C1 segment of cervical spinal cord (tissue), 14 donors: Measurements from ENCODE around the gene IGSF3.
A peak's percentile ranks its signal among the peaks of the same experiment; 100 is the strongest.

Experiments
- DNase-seq, 14 donors: peaks; one replicate each; lab custom pipeline; 2025; lab: John Stamatoyannopoulos, UW

The IGSF3 gene

GRCh38 chr1:116686723-116687352, 19.3 kb upstream of the IGSF3 start:
- DNase-seq = no peak

- no peak for DNase-seq
Measured at GRCh38 chr1:116686175-116686574, 18.6 kb upstream of the IGSF3 start.

GRCh38 chr1:116684575-116684974, 17.0 kb upstream of the IGSF3 start:
- DNase-seq = no peak

- no peak for DNase-seq
Measured at GRCh38 chr1:116682641-116683221, 15.2 kb upstream of the IGSF3 start.

- no peak for DNase-seq
Measured at GRCh38 chr1:116681343-116681899, 13.9 kb upstream of the IGSF3 start.

- no peak for DNase-seq
Measured at GRCh38 chr1:116680752-116681151, 13.2 kb upstream of the IGSF3 start.

- no peak for DNase-seq
Measured at GRCh38 chr1:116679828-116680628, 12.5 kb upstream of the IGSF3 start.

GRCh38 chr1:116679091-116679827, 11.7 kb upstream of the IGSF3 start:
- no peak for DNase-seq

- no peak for DNase-seq
Measured at GRCh38 chr1:116678732-116679090, 11.2 kb upstream of the IGSF3 start.

GRCh38 chr1:116677474-116678062, 10.0 kb upstream of the IGSF3 start:
- no peak for DNase-seq

GRCh38 chr1:116676291-116676690, 8.8 kb upstream of the IGSF3 start:
- no peak for DNase-seq

GRCh38 chr1:116674751-116675150, 7.2 kb upstream of the IGSF3 start:
- DNase-seq = no peak

GRCh38 chr1:116674011-116674531, 6.5 kb upstream of the IGSF3 start:
- peak in 1 of 14 donors; percentile 14 for DNase-seq

- DNase-seq = no peak
Measured at GRCh38 chr1:116671912-116672311, 4.4 kb upstream of the IGSF3 start.

GRCh38 chr1:116671072-116671760, 3.7 kb upstream of the IGSF3 start:
- DNase-seq = no peak

- DNase-seq = no peak
Measured at GRCh38 chr1:116668277-116668676, 744 bp upstream of the IGSF3 start.

- no peak for DNase-seq
Measured at GRCh38 chr1:116667078-116667574, 407 bp downstream of the IGSF3 start.

- no peak for DNase-seq
Measured at GRCh38 chr1:116666187-116667077, 1.1 kb downstream of the IGSF3 start.

- DNase-seq = no peak
Measured at GRCh38 chr1:116664978-116665371, 2.6 kb downstream of the IGSF3 start.
